GM12878 (cell line): ENCODE data around the gene PLXNA4. TPM values are rescaled to one million over a fixed set of nuclear protein-coding genes. Genes with fewer than 3 reads are reported as not detected.

ENCODE experiments used
- ATAC-seq: fragments of 200-7000 bp; cut with Tn5 transposase; 3 replicates; pipeline ENCODE4 v1.9.1; 2020; ENCODE audit warnings: mild to moderate bottlenecking, moderate library complexity
- BruUV-seq: library from RNA; stranded (reverse); fragments of 400-500 nt; replicated peaks from 2 replicates; lab custom pipeline; 2021; lab: Mats Ljungman, UMichigan
- CTCF ChIA-PET: fragments of 300-600 bp; sonication (Branson Sonifier 250); formaldehyde crosslinking; extraction: SDS; loops from one replicate; lab custom pipeline; 2021; ENCODE audit warnings: inconsistent platforms; lab: Yijun Ruan, JAX
- POLR2A ChIA-PET: fragments of 350-600 bp; formaldehyde crosslinking; extraction: SDS; loops from one replicate; lab custom pipeline; 2021; ENCODE audit warnings: inconsistent platforms; lab: Charles Lee
- RAD21 ChIA-PET: fragments of 300-600 bp; sonication (Branson Sonifier 250); formaldehyde crosslinking; loops from one replicate; lab custom pipeline; 2023; ENCODE audit warnings: antibody characterized with exemption; ENCODE audit not compliant: unreplicated experiment; lab: Charles Lee
- SMC1A ChIA-PET: fragments of 300-600 bp; sonication (Branson Sonifier 250); formaldehyde crosslinking; loops from one replicate; lab custom pipeline; 2023; ENCODE audit not compliant: unreplicated experiment, uncharacterized antibody; lab: Charles Lee
- DNase-seq: peaks from one replicate; pipeline ENCODE4 v3.0.0-alpha.2; 2011; ENCODE audit warnings: low read depth, low spot score
- FAIRE-seq: peaks from 3 replicates; lab custom pipeline; 2011; peaks lifted over from hg19 to GRCh38; lab: Jason Lieb, UNC
- H2AFZ ChIP-seq: 2 replicates; pipeline ENCODE4 v1.6.0; 2011; ENCODE audit warnings: low read depth, low read length, control low read depth; ENCODE audit not compliant: control insufficient read depth
- H3K27ac ChIP-seq: 2 replicates; pipeline ENCODE4 v1.5.1; 2011; ENCODE audit warnings: control low read depth; ENCODE audit not compliant: control insufficient read depth, insufficient read depth
- H3K27me3 ChIP-seq, 2 experiments: replicated peaks in 1 of 2; 2 replicates each; pipeline versions ENCODE4 v1.6.0 to v1.6.1; 2011; ENCODE audit warnings: low read length in 1 of 2; ENCODE audit not compliant: control insufficient read depth in 2 of 2, insufficient read depth in 2 of 2
- H3K36me3 ChIP-seq, 2 experiments: 2 replicates each; pipeline ENCODE4 v1.5.1; 2011; ENCODE audit warnings: low read length in 1 of 2; ENCODE audit not compliant: control insufficient read depth in 2 of 2, insufficient read depth in 2 of 2
- H3K4me1 ChIP-seq: 2 replicates; pipeline ENCODE4 v1.6.1; 2011; ENCODE audit warnings: mild to moderate bottlenecking, low read length, moderate library complexity, mixed read lengths; ENCODE audit not compliant: control insufficient read depth, insufficient read depth
- H3K4me2 ChIP-seq: 2 replicates; pipeline ENCODE4 v1.6.0; 2011; ENCODE audit warnings: control low read depth; ENCODE audit not compliant: control insufficient read depth, insufficient read depth
- H3K4me3 ChIP-seq: fragments of 200-600 bp; sonication (generic); 2 replicates; pipeline ENCODE4 v1.5.1; 2016
- H3K79me2 ChIP-seq: 2 replicates; pipeline ENCODE4 v1.6.0; 2011; ENCODE audit warnings: low read length; ENCODE audit not compliant: control insufficient read depth, insufficient read depth
- H3K9ac ChIP-seq: 2 replicates; pipeline ENCODE4 v1.8.0; 2011; ENCODE audit warnings: low read length, control low read depth, mixed read lengths; ENCODE audit not compliant: control insufficient read depth, insufficient read depth
- H3K9me3 ChIP-seq: replicated peaks from 3 replicates; pipeline ENCODE4 v1.5.1; 2011; ENCODE audit warnings: mild to moderate bottlenecking, low read length; ENCODE audit not compliant: control insufficient read depth, insufficient read depth
- H4K20me1 ChIP-seq: 2 replicates; pipeline ENCODE4 v1.6.0; 2011; ENCODE audit not compliant: control insufficient read depth, insufficient read depth
- MTA2 ChIP-seq: fragments of 450-650 bp; IDR thresholded peaks from 2 replicates; pipeline ENCODE4 v1.6.1; 2016; ENCODE audit warnings: low read depth, mild to moderate bottlenecking, moderate library complexity
- PAX5 ChIP-seq: IDR thresholded peaks from 2 replicates; pipeline ENCODE4 v1.6.1; 2011; ENCODE audit warnings: low read depth, low read length, borderline replicate concordance
- RUNX3 ChIP-seq: IDR thresholded peaks from 2 replicates; pipeline ENCODE4 v1.6.1; 2012; ENCODE audit warnings: low read length, inconsistent platforms
- SUZ12 ChIP-seq: fragments of 200-600 bp; sonication (generic); IDR thresholded peaks from one replicate; pipeline ENCODE4 v1.6.1; 2018; ENCODE audit warnings: antibody characterized with exemption, mild to moderate bottlenecking; ENCODE audit not compliant: unreplicated experiment
- in situ Hi-C: fragments of 300-500 bp; cut with MboI; formaldehyde crosslinking; loops from 9 replicates; pipeline ENCODE4 v1.14.3; 2018; ENCODE audit warnings: mixed read lengths
- intact Hi-C: fragments of 100-400 bp; cut with micrococcal nuclease; formaldehyde crosslinking; loops from one replicate; pipeline ENCODE4 v1.14.2; 2022; ENCODE audit not compliant: unreplicated experiment
- polyA plus RNA-seq, 11 experiments: library from polyadenylated mRNA; depleted of rRNA in 4 of 11; unstranded in 6 of 11; stranded (reverse) in 5 of 11; fragments of >200 nt; fragmentation: Nextera tagmentation in 4 of 11; fragmentation: Illumina TruSeq in 1 of 11; extraction: Ambion mirVana in 4 of 11; extraction: Trizol in 1 of 11; gene quantifications; 1 replicate in 1 of 11; 2 replicates in 10 of 11; pipeline versions ENCODE4 v1.2.1 to v1.2.3, GENCODE V29; 2011 to 2016; ENCODE audit warnings: inconsistent platforms in 2 of 11, missing spikeins in 2 of 11, low read depth in 1 of 11
- total RNA-seq, 4 experiments: library from RNA; depleted of rRNA in 3 of 4; stranded (reverse); fragments of >200 nt in 3 of 4; fragmentation: Illumina TruSeq in 1 of 4; extraction: Trizol in 1 of 4; gene quantifications; 2 replicates each; pipeline versions ENCODE4 v1.2.1 to v1.2.3, GENCODE V29; 2013 to 2021
- TF ChIP-seq, protein P1 (sequence below): fragments of 450-650 bp; IDR thresholded peaks from 2 replicates; pipeline ENCODE4 v1.6.1; 2017; ENCODE audit warnings: mild to moderate bottlenecking, moderate library complexity
- TF ChIP-seq, protein P2 (sequence below): fragments of 450-650 bp; IDR thresholded peaks from 2 replicates; pipeline ENCODE4 v1.6.1; 2018; ENCODE audit warnings: borderline replicate concordance, mild to moderate bottlenecking; ENCODE audit not compliant: partially characterized antibody
- TF ChIP-seq, protein P3 (sequence below): IDR thresholded peaks from 2 replicates; pipeline ENCODE4 v1.6.1; 2011; ENCODE audit warnings: low read depth, mild to moderate bottlenecking, low read length, moderate library complexity, borderline replicate concordance; ENCODE audit errors: extremely low read depth
- TF ChIP-seq, protein P4 (sequence below): fragments of 450-650 bp; IDR thresholded peaks from 2 replicates; pipeline ENCODE4 v1.6.1; 2016; ENCODE audit warnings: mild to moderate bottlenecking
- TF ChIP-seq, protein P5 (sequence below): fragments of 450-650 bp; IDR thresholded peaks from 2 replicates; pipeline ENCODE4 v1.6.1; 2017; ENCODE audit warnings: mild to moderate bottlenecking, low read depth, inconsistent platforms; ENCODE audit not compliant: poor library complexity, severe bottlenecking

PLXNA4 gene
- total and polyA plus RNA-seq, 10 of the 15 experiments (the other 5 are each of a cell fraction or from before 2014, with no cell fraction given): 0.03 TPM; not detected in 9

DNA sequence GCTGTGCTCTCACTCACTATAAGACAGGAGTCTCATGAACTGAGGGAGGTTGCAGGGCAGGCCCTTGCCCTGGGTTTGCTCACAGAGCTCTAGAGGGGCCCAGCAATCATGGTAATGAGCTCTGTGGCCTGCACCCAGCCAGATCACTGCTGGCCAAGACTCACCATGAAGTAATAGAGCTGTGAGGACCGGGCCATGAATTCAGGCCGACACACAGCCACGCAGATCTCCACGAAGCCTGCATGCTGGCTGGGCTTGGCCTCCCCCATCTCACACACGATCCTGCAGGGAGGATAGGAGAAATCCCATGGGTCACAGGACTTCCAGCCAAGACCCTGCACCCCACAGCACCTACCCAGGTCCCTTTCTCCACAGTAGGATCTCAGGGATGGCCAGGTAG is 382.4 kb downstream of the PLXNA4 start (continued):
- TF ChIP-seq, protein P1, sequence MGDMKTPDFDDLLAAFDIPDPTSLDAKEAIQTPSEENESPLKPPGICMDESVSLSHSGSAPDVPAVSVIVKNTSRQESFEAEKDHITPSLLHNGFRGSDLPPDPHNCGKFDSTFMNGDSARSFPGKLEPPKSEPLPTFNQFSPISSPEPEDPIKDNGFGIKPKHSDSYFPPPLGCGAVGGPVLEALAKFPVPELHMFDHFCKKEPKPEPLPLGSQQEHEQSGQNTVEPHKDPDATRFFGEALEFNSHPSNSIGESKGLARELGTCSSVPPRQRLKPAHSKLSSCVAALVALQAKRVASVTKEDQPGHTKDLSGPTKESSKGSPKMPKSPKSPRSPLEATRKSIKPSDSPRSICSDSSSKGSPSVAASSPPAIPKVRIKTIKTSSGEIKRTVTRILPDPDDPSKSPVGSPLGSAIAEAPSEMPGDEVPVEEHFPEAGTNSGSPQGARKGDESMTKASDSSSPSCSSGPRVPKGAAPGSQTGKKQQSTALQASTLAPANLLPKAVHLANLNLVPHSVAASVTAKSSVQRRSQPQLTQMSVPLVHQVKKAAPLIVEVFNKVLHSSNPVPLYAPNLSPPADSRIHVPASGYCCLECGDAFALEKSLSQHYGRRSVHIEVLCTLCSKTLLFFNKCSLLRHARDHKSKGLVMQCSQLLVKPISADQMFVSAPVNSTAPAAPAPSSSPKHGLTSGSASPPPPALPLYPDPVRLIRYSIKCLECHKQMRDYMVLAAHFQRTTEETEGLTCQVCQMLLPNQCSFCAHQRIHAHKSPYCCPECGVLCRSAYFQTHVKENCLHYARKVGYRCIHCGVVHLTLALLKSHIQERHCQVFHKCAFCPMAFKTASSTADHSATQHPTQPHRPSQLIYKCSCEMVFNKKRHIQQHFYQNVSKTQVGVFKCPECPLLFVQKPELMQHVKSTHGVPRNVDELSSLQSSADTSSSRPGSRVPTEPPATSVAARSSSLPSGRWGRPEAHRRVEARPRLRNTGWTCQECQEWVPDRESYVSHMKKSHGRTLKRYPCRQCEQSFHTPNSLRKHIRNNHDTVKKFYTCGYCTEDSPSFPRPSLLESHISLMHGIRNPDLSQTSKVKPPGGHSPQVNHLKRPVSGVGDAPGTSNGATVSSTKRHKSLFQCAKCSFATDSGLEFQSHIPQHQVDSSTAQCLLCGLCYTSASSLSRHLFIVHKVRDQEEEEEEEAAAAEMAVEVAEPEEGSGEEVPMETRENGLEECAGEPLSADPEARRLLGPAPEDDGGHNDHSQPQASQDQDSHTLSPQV: no peak
- TF ChIP-seq PAX5 (no peak), RUNX3 (no peak)

DNA sequence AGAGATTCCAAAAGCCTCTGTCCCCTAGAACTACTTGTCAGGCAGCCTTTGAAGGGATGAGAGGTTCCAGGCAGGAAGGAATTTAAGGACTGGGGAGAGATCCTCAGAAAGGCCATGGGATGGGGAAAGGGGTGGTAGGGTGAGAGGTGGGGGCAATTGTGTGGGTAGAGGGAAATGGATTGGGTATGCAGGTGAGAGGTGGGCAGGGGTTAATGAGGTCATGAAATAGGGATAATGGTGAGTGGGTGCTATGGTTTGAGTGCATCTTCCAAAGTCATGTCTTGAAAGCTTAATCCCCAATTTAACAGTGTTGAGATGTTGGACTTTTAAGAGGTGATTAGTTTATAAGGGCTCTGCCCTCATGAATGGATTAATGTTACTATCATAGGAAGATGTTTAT is 383.5 kb downstream of the PLXNA4 start:
- no peaks in the 10 kb centered on the region for H3K36me3 ChIP-seq
- RAD21 ChIA-PET: no interaction called here
- BruUV-seq: no TSS peak
- DNase-seq (no peak), FAIRE-seq (no peak), ATAC-seq (no peak)
- no peak overlapping the region for H2AFZ ChIP-seq
- POLR2A ChIA-PET: no interaction called here
- no peaks in the 10 kb centered on the region for H4K20me1 ChIP-seq
- H3K4me3 ChIP-seq: no peak overlapping the region
- no peaks in the 10 kb centered on the region for H3K27me3 ChIP-seq
- CTCF ChIA-PET: no interaction called here
- no peaks in the 10 kb centered on the region for H3K79me2 ChIP-seq
- no peak overlapping the region for H3K27ac ChIP-seq
- in situ Hi-C loops: no loop called here
- TF ChIP-seq SUZ12 (no peak), MTA2 (no peak)
- TF ChIP-seq, protein P2, sequence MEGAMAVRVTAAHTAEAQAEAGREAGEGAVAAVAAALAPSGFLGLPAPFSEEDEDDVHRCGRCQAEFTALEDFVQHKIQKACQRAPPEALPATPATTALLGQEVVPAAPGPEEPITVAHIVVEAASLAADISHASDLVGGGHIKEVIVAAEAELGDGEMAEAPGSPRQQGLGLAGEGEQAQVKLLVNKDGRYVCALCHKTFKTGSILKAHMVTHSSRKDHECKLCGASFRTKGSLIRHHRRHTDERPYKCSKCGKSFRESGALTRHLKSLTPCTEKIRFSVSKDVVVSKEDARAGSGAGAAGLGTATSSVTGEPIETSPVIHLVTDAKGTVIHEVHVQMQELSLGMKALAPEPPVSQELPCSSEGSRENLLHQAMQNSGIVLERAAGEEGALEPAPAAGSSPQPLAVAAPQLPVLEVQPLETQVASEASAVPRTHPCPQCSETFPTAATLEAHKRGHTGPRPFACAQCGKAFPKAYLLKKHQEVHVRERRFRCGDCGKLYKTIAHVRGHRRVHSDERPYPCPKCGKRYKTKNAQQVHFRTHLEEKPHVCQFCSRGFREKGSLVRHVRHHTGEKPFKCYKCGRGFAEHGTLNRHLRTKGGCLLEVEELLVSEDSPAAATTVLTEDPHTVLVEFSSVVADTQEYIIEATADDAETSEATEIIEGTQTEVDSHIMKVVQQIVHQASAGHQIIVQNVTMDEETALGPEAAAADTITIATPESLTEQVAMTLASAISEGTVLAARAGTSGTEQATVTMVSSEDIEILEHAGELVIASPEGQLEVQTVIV: no peak
- TF ChIP-seq, protein P3, sequence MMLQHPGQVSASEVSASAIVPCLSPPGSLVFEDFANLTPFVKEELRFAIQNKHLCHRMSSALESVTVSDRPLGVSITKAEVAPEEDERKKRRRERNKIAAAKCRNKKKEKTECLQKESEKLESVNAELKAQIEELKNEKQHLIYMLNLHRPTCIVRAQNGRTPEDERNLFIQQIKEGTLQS: no peak
- TF ChIP-seq, protein P4, sequence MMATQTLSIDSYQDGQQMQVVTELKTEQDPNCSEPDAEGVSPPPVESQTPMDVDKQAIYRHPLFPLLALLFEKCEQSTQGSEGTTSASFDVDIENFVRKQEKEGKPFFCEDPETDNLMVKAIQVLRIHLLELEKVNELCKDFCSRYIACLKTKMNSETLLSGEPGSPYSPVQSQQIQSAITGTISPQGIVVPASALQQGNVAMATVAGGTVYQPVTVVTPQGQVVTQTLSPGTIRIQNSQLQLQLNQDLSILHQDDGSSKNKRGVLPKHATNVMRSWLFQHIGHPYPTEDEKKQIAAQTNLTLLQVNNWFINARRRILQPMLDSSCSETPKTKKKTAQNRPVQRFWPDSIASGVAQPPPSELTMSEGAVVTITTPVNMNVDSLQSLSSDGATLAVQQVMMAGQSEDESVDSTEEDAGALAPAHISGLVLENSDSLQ: no peak
- TF ChIP-seq, protein P5, sequence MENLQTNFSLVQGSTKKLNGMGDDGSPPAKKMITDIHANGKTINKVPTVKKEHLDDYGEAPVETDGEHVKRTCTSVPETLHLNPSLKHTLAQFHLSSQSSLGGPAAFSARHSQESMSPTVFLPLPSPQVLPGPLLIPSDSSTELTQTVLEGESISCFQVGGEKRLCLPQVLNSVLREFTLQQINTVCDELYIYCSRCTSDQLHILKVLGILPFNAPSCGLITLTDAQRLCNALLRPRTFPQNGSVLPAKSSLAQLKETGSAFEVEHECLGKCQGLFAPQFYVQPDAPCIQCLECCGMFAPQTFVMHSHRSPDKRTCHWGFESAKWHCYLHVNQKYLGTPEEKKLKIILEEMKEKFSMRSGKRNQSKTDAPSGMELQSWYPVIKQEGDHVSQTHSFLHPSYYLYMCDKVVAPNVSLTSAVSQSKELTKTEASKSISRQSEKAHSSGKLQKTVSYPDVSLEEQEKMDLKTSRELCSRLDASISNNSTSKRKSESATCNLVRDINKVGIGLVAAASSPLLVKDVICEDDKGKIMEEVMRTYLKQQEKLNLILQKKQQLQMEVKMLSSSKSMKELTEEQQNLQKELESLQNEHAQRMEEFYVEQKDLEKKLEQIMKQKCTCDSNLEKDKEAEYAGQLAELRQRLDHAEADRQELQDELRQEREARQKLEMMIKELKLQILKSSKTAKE: no peak
- SMC1A ChIA-PET: no interaction called here
- H3K4me2 ChIP-seq: no peak overlapping the region
- intact Hi-C loops: no loop called here
- H3K9ac ChIP-seq: no peak overlapping the region
- no peaks in the 10 kb centered on the region for H3K9me3 ChIP-seq
- no peaks in the 10 kb centered on the region for H3K4me1 ChIP-seq
